SK-N-MC (cell line): Measurements from ENCODE around the gene FBLIM1.

ENCODE experiments used
- DNase-seq: peaks from one replicate; pipeline ENCODE4 v3.0.0-alpha.2; 2011; ENCODE audit warnings: low read depth, low spot score
- H3K27ac ChIP-seq: fragments of 200-600 bp; sonication (generic); 2 replicates; pipeline ENCODE4 v1.5.1; 2016; ENCODE audit warnings: mixed run types
- H3K36me3 ChIP-seq: fragments of 200-600 bp; sonication (generic); 2 replicates; pipeline ENCODE4 v1.6.1; 2017; ENCODE audit warnings: antibody characterized with exemption, low read length, mixed read lengths; ENCODE audit not compliant: insufficient read depth
- H3K4me3 ChIP-seq: fragments of 200-600 bp; sonication (generic); 2 replicates; pipeline ENCODE4 v1.5.1; 2016
- H3K9ac ChIP-seq: fragments of 200-600 bp; sonication (generic); 2 replicates; pipeline ENCODE4 v1.8.0; 2017; ENCODE audit warnings: mixed run types, mixed read lengths; ENCODE audit not compliant: insufficient read length
- H3K9me3 ChIP-seq: fragments of 200-600 bp; sonication (generic); 2 replicates; pipeline ENCODE4 v1.6.1; 2017; ENCODE audit warnings: low read depth, mild to moderate bottlenecking, antibody characterized with exemption, low read length, moderate library complexity, mixed read lengths
- EZH2 ChIP-seq: fragments of 200-600 bp; sonication (generic); IDR thresholded peaks from one replicate; pipeline ENCODE4 v1.6.1; 2017; ENCODE audit warnings: antibody characterized with exemption
- FOXP2 ChIP-seq: optimal IDR thresholded peaks from 2 replicates; pipeline ENCODE3; 2011; ENCODE audit warnings: mild to moderate bottlenecking, moderate library complexity; ENCODE audit not compliant: insufficient read depth; ENCODE audit errors: extremely low read length, control extremely low read depth
- POLR2AphosphoS5 ChIP-seq: IDR thresholded peaks from 2 replicates; pipeline ENCODE4 v1.6.1; 2012; ENCODE audit warnings: mild to moderate bottlenecking, low read depth, low read length, borderline replicate concordance

FBLIM1 gene

GRCh38 chr1:15757575-15758342, 836 bp upstream of the FBLIM1 start:
- no peak overlapping the region for H3K27ac ChIP-seq
- TF ChIP-seq FOXP2 = no peak
- TF ChIP-seq POLR2AphosphoS5 = no peak
- TF ChIP-seq EZH2 = no peak
- H3K9me3 ChIP-seq = no peaks in the 10 kb centered on the region
- no peak for DNase-seq
- H3K36me3 ChIP-seq = no peaks in the 10 kb centered on the region
- H3K4me3 ChIP-seq = peak overlapping the region; percentile 80
- H3K9ac ChIP-seq = no peak overlapping the region

- peak overlapping the region; percentile 87 for H3K9ac ChIP-seq
- H3K36me3 ChIP-seq = no peaks in the 10 kb centered on the region; the same call in 1 of the 2 replicates
- H3K4me3 ChIP-seq = peak overlapping the region; percentile 80
- DNase-seq = no peak
- H3K27ac ChIP-seq = peak overlapping the region; percentile 60; the same call in 1 of the 2 replicates
- H3K9me3 ChIP-seq = no peaks in the 10 kb centered on the region
- no peak for TF ChIP-seq POLR2AphosphoS5
- no peak for TF ChIP-seq EZH2
- no peak for TF ChIP-seq FOXP2
Observed at GRCh38 chr1:15758953-15759661, 512 bp downstream of the FBLIM1 start.

DNA sequence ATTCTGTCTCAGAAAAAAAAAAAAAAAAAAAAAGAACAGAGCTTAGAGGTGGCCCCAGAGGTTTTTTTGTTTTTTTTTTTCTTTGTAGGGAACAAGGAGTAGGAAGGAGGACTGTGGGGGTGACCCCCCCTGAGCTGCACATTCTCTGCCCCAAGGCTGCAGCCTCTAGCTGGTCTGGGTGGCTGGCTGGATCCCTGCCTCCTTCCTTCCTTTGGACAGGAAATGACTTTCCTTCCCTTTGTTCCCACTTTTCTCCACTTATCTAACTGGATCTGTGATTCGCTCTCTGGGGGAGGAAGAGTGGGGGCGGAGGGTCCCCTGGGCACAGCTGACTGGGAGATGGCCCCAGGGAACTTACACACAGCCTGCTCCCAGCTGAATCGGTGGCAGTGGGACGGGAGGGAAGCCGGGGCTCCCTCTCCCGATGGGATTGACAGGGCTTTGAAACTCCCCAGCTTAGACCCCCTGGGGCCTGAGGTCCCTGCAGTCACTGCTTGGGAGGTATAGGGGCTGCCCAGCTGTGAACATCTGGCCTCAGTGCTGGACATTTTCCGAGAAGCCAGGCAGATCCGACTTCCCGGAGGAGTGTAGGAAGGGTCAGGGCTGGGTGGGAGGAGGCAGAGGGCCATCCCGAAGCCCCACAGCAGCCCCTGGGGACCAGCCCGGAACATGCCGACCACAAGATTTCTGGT, 2.1 kb downstream of the FBLIM1 start:
- no peak for DNase-seq
- Histone ChIP-seq H3K9ac (peak overlapping the region; percentile 66), H3K36me3 (peaks cover 6% of the 10 kb centered on the region; the same call in 1 of the 2 replicates), H3K9me3 (no peaks in the 10 kb centered on the region), H3K4me3 (peak overlapping the region; percentile 80), H3K27ac (peak overlapping the region; percentile 90)
- TF ChIP-seq FOXP2 (peak; percentile 53), EZH2 (no peak), POLR2AphosphoS5 (no peak)

- H3K4me3 ChIP-seq = peak overlapping the region; percentile 80; the same call in 1 of the 2 replicates
- H3K27ac ChIP-seq = peak overlapping the region; percentile 90
- DNase-seq = no peak
- peaks cover 7% of the 10 kb centered on the region; the same call in 1 of the 2 replicates for H3K36me3 ChIP-seq
- TF ChIP-seq POLR2AphosphoS5 (no peak), EZH2 (no peak), FOXP2 (no peak)
- no peak overlapping the region for H3K9ac ChIP-seq
- H3K9me3 ChIP-seq = no peaks in the 10 kb centered on the region
Observed at GRCh38 chr1:15761366-15762128, 3.0 kb downstream of the FBLIM1 start.

DNA sequence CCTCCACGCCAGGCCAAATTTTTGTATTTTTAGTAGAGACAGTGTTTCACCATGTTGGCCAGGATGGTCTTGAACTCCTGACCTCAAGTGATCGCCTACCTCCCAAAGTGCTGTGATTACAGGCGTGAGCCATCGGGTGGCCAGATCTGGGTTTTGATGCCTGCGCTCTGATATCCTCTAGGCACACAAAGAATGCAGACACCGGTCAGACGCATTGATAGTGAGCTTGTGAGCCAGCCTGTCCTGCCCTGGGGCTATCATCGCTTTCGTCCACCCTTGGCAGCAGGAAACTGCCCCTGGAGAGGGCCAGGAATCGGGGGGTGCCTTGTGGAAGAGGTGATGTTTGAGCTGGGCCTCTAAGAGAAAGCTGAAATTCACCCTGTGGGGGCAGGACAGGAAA, 4.0 kb downstream of the FBLIM1 start:
- no peak for DNase-seq
- H3K9ac ChIP-seq = no peak overlapping the region
- H3K9me3 ChIP-seq = no peaks in the 10 kb centered on the region
- TF ChIP-seq EZH2 (no peak), POLR2AphosphoS5 (no peak), FOXP2 (no peak)
- peaks cover 7% of the 10 kb centered on the region; the same call in 1 of the 2 replicates for H3K36me3 ChIP-seq
- H3K27ac ChIP-seq = no peak overlapping the region
- no peak overlapping the region for H3K4me3 ChIP-seq

DNA sequence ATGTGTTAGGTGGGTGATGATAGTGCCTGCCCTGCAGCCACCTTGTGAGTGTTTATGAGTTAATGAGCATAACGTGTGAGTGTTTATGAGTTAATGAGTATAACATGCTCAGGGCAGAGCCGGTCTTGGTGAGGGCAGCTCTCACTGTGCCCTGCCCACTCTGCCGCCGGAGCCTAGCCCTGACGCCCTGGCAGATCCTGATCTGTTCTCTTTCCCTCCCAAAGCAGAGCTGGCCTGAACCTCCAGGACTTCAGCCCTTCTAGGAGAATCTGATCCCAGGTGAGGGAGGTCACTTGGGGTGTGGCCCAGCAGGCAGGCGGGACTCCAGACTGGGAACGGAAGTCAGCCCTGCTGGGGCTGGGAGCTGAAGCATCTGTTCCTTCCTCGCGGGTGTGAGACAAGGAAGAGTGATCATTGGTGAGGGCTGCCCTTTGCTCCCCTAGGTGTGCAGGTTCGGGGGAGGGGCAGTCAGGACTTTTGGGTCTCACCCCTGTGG, 5.7 kb downstream of the FBLIM1 start:
- no peak overlapping the region for H3K9ac ChIP-seq
- H3K9me3 ChIP-seq = no peaks in the 10 kb centered on the region
- TF ChIP-seq FOXP2 = no peak
- TF ChIP-seq EZH2 = no peak
- no peak for TF ChIP-seq POLR2AphosphoS5
- DNase-seq = no peak
- H3K36me3 ChIP-seq = peaks cover 13% of the 10 kb centered on the region; the same call in 1 of the 2 replicates
- H3K27ac ChIP-seq = no peak overlapping the region
- H3K4me3 ChIP-seq = no peak overlapping the region

GRCh38 chr1:15764890-15765289, 6.3 kb downstream of the FBLIM1 start:
- TF ChIP-seq POLR2AphosphoS5 = no peak
- no peak for TF ChIP-seq EZH2
- TF ChIP-seq FOXP2 = no peak
- no peak for DNase-seq
- no peak overlapping the region for H3K4me3 ChIP-seq
- H3K9me3 ChIP-seq = no peaks in the 10 kb centered on the region
- H3K9ac ChIP-seq = no peak overlapping the region
- no peak overlapping the region for H3K27ac ChIP-seq
- H3K36me3 ChIP-seq = peaks cover 13% of the 10 kb centered on the region; the same call in 1 of the 2 replicates
